GM15510 (cell line): Measurements from ENCODE around the gene CRYGN.

Experiments
- POLR2A ChIP-seq: IDR thresholded peaks from 3 replicates; pipeline ENCODE4 v1.6.1; 2011; ENCODE audit warnings: borderline replicate concordance; ENCODE audit not compliant: insufficient read length; ENCODE audit errors: extremely low read depth

The CRYGN gene

DNA sequence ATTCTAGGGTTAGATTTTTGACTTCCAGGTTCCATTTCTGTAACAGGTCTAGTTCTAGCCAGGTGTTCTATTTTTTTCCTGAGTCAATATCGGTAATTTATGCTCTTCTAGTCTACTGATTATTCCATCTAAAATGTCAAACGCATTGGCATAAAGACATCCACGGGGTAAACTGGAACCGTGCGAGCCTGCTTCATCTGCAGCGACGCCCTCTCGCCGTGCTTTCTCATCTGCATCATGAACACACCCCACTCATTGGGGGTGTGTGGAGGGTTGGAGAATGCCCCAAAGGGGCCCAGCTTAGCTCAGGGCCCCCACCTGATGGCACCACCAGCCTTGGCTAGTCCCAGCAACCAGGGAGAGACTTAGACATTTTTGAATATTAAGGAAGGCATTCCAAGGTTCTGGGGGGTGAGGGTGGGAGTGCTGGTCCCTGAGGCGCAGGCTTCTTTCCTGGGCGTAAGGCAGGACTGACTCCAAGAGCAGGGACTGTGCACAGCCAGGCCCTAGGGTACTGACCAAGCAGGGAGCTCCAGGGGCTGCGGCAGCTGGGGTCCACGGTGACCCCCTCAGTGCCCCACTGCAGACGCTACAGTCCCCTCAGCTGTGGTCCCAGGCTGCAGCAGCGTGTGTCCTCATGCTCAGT is 12.9 kb upstream of the CRYGN start:
- TF ChIP-seq POLR2A = no peak

DNA sequence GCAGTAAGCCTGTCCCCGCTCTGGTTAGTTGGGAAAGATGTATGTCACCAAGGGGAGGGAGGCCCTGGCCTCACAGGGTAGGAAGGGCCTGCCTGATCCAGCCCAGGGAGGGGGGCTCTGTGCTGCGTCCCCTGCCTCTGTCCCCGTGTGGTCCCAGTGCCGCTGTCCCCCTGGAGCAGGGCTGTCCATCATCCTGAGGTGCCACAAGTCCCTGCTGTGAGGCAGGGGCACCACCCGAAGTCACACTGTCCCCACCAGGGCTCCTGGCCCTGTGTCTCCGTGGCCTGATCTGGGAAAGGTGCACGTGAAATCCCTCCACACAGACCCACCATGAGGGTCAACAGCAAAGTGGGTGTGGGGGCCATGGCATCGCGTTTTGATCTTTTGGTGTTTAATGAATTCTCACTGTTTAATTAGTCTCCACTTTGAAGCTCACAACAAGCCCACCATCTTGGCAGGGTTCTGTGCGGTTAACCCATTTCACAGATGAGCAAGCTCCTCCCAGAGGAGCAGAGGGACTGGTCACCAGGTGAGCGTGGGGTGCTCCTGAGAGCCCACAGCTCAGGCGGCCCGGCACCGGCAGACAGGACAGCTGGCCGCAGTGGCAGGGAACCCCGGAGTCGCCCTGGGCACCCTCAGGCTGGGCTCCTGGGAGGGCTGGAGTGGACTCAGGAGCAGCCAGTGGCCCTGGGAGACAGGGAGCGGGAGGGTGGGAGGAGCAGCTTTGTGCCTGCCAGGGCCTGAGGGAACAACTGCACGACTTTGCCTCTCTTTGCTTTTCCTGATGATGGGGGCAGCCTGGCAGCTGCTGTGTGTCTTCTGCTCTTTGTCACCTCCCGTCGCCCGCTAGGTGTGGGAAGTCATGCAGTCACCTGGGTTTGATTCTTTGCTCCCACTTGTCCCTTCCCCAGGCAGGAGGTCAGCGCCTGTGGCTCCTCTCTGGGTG is 12.0 kb upstream of the CRYGN start:
- no peak for TF ChIP-seq POLR2A

DNA sequence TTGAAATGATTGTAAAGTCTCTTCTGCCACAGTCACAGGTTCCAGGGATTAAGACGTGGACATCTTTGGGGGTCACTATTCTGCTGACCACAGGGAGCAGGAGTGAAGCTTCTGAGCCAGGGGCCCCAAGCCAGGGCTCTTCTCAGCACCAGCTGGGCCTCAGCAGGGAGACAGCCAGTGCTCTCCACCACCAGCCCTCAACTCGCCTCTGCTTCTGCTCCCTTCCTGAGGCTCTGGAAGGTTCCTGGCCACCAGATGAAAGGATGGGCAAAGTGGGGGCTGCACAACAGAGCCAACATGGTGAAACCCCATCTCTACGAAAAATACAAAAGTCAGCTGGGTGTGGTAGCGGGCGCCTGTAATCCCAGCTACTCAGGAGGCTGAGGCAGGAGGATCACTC is 11.2 kb upstream of the CRYGN start:
- TF ChIP-seq POLR2A = no peak

DNA sequence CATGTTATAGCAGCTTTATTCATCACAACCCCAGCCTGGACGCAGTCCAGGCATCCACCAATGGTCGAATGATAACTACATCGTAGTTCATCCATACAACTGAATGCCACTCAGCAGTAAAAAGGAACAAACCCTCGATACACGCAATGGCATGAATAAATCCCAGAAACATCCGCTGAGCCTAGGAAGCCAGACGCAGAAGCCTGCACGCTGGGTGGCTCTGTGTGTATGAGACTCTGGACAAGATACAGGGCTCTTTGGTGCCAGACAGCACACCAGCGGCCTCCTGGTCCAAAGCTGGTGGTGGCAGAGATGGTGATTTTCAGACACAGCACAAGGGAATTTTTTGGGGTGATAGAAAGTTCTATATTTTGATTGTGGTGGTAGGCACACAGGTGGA is 10.0 kb upstream of the CRYGN start:
- TF ChIP-seq POLR2A = no peak

DNA sequence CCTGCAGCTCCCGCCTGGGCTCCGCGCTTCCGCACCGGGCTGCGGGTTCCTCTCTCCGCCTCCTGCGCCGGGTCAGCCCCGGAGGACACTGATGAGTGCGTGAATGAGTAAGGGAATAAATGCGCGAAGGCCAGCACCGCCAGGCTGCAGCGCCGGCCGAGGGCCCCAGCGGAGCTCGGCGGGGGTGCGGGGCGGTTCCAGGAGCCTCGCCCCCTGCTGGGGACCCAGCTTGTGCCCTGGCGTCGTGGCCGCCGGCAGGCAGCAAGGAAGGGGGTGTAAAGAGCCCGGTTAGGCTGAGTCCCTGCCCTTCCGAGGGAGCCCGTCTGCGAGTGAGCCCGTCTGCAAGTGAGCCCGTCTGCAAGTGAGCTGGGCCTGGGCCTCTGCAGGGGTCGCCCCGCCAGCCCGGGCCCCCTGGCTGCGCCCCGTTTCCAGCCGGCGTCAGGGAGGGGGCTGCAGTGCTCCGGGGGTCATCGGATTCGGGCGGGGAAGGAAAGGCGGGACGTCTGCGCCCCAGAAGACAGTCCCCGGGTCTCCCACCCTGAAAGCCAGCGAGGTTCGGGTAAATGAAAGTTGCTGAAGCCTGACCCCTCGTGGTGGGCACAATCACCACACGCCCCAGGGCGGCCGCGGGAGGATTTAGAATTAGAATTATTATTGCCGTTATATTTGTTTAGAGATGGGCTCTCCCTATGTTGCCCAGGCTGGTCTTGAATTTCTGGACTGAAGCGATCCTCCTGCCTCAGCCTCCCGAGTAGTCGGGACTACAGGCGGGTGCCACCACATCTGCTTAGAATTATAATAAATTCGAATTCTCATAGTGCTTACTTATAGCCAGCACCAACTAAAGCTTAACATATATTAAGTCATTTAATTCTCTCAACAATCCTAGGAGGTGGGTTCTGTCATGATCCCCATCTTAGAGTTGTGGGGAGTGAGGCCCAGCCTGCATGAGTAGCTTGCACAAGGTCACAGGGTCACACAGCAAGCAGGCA is 8.6 kb upstream of the CRYGN start:
- TF ChIP-seq POLR2A = no peak

DNA sequence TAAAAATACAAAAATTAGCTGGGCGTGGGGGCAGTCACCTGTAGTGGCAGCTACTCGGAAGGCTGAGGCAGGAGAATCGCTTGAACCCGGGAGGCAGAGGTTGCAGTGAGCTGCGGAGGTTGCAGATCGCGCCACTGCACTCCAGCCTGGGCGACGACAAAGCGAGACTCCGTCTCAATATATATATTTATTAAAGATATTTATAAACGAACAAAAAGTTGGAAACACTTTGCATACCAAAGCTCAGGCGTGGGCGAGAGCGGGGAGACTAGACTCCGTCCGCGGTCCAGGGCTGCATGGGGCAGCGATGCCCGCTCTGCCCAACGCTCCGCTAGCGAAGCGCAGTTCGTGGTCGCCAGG is 7.9 kb upstream of the CRYGN start:
- no peak for TF ChIP-seq POLR2A

DNA sequence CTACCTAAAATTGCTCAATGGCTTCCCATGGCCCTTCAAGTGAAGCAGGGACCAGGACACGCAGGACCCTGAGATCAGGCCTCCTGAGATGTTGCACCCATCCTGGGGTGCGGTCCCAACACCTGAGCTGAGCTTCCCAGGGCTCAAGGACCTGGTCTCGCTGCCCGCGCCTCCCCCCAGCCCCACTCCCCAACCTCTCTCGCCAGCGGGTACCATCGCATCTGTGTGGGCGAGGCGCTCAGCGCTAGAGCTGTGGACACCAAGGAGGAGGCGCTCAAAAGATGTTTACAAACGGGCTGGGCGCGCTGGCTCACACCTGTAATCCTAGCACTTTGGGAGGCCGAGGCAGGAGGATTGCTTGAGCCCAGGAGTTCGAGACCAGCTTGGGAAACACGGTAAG is 7.4 kb upstream of the CRYGN start:
- no peak for TF ChIP-seq POLR2A

DNA sequence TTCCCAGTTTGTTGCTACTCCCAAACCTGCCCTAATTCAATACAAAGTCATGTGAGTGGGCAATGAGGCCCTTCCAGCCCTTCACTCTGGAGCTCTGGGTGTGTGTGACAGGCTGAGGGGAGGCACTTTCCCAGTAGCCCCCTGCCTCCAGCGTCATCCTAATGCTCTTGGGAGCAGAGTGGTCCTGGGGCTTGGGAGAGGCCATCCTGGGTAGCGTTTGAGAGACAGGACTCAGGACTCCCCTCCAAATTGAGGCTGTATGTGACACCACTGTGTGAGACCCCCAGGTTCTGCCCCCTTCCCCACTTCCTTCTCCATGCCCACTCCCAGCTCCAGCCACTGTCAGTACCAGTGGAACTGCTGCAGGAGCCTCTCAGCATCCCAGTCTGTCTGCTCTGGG is 6.5 kb upstream of the CRYGN start:
- no peak for TF ChIP-seq POLR2A

DNA sequence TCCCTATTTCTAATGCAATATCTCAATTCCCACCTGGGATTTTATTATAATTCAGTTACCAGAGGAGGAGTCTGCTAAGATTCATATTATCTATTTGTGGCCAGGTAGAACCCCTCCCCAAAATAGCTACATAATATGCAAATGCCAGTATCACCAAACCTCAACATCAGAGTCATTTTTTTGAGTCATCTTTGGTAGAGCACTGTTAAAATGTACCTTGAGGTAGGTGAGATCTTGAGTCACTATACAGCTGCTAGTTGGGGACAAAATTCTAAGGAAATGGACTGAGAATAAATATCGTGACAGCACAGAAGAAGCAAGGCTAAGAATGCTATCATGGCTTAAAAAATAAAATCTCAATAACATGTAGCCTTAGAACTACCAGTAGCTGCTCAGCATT is 4.7 kb upstream of the CRYGN start:
- no peak for TF ChIP-seq POLR2A

DNA sequence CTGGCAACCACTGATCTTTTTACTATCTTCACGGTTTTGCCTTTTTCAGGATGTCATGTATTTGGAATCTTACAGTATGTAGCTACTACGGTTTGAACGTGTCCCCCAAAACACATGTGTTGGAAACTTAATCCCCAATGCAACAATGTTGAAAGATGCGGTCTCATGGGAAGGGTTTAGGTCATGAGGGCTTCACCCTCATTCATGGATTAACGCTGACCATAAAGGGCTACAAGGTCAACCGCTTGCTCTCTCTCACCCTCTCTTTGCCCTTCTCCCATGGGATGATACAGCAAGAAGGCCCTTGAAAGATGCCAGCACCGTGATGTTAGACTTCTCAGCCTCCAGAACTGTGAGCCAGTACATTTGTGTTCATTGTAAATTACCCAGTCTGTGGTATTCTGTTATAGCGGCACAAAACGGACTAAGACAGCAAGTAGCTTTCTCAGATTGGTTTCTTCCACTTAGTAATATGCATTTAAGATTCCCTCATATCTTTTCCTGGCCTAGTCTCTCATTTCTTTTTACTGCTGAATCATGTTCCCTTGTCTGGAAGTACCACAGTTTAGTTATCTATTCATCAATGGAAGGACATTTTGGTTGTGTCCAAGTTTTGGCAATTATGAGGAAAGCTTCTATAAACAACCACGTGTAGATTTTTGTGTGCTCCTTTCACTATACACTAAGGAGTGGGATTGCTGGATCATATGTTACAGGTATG is 3.0 kb upstream of the CRYGN start:
- TF ChIP-seq POLR2A = no peak

DNA sequence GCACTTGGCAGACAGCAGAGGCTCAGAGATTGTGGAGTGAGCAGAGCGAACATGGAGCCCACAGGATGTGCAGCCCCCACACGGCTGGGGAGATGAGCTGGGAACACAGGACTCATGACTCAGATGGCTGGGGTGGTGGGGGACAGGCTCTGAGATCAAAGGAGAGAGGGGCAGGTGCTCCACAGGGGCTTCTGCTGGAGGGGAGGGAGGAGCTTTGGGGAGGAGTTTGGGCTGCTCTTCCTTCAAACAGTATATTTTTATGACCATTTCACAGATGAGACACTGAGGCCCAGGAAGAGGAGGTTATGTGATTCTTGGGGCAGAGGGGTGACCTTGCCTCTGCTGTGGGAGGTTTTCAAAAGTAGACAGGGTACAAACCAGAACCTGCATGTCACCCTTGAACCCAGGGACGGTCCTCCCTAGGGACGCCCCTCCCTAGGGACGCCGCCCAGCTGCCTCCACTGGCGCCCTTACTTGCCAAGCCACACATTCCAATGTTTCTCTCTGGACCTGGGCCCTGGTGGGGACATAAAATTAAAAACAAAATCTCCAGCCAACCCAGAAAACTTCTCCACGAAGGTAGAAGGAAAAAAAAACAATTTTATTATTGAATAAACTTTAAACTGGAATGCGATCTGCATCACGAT is 981 bp upstream of the CRYGN start:
- no peak for TF ChIP-seq POLR2A

DNA sequence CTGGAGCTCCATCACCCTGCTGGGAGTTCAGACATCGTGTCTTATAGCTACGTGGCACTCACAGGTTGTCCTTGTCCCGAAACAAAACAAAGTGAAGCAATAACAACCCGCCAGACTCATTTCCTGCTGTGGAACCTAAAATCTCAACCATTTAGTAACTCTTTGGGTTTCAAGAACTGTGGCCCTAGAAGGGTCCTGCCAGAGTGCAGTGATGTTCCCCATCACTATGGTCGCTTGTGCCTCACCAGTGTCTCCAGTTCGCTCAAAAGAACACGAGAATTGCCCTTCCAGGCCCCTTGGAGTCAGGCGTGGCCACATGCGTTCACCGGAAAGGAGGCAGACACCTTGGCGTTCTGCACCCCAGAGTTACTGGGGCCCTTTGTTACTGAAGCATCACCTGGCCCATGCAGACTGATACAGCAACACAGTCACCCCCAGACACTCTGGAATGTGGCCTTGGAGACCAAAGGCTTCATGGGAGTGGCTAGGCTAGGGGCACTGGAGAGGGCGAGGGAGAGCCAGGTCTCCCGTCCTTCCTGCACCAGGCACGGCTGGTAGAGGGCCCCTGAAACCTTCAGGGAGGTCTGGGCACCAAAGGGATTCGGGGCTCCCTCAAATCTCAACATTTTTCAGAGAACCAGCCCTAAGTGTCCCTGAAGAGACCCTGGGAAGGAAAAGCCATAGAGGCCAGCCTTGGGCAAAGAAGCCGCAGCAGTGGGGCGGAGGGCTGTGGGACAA is 908 bp downstream of the CRYGN start:
- TF ChIP-seq POLR2A = no peak

DNA sequence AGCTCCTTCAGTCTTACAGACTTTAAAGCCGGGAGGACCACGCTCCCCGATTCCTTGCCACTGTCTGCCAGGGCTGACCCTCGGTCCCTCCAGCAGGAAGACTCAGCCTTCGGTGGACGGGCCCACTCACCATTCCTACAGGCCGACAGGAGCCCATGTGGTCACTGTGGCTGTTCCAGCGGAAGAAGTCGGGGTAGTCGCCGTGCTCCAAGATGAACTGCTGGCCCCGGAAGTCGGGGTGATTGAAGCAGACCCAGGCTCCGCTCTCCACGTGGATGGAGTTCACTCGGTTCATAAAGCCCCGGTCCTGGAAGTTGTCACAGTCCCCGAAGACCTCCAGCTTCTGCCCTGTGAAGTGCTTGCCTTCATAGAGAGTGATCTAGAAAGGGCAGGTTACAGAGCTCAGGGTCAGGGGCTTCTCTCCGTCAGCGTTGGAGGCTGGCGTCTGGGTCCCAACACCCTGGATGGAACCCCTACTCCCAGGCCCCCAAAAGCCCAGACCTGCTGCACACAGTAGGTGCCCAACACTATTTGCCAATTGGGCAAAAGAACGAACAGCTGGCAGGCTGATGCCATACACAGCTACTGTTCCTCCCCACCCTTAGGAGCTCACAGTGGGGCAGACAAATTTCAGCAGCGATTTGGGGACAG is 1.9 kb downstream of the CRYGN start:
- no peak for TF ChIP-seq POLR2A

DNA sequence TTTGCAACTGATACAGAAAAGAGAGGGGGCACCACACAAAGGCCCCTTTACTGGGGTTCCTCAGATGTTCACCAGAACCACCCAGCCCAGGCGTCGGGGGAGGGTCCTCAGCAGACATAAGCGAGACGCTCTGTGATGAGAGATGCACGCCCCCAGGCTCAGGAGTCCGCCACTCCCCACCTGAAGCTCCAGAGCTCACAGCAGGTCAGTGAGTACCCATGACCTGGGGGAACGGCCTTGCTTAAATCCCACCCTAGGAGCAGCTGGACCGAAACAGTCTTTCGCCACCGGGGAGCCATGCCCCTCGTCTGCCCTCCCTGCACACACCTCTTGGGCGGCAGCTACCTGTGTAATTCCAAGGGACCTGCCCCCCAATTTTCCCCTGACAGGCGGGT is 2.8 kb downstream of the CRYGN start:
- no peak for TF ChIP-seq POLR2A
